Activated CD8-positive, alpha-beta T cell treated with anti-CD3 and anti-CD28 coated beads for 36 hours (primary cell): ENCODE results near the gene DSTN. TPM values are rescaled to one million over a fixed set of nuclear protein-coding genes. Genes with fewer than 3 reads are reported as not detected.

ENCODE experiments used
- ATAC-seq: fragments of 200-7000 bp; cut with Tn5 transposase; one replicate; pipeline ENCODE4 v1.10.0; 2021; ENCODE audit warnings: mild to moderate bottlenecking, moderate library complexity
- CTCF ChIA-PET: fragments of 350-600 bp; sonication (Branson Sonifier 250); formaldehyde crosslinking; loops from one replicate; lab custom pipeline; 2021; ENCODE audit warnings: antibody characterized with exemption; lab: Charles Lee
- POLR2A ChIA-PET: fragments of 350-600 bp; sonication (Branson Sonifier 250); formaldehyde crosslinking; loops from one replicate; lab custom pipeline; 2021; ENCODE audit warnings: antibody characterized with exemption; lab: Charles Lee
- DNase-seq: peaks from one replicate; pipeline ENCODE4 v3.0.0-alpha.2; 2020
- H3K27ac Mint-ChIP-seq: one replicate; pipeline ENCODE4 v1.8.0; 2021; ENCODE audit warnings: mild to moderate bottlenecking, mixed read lengths
- H3K27me3 Mint-ChIP-seq: one replicate; pipeline ENCODE4 v1.8.0; 2021; ENCODE audit warnings: mixed read lengths
- H3K36me3 Mint-ChIP-seq: one replicate; pipeline ENCODE4 v1.8.0; 2021; ENCODE audit warnings: low read depth, mixed read lengths
- H3K4me1 Mint-ChIP-seq: one replicate; pipeline ENCODE4 v1.8.0; 2021; ENCODE audit warnings: low read depth, mixed read lengths
- H3K4me3 Mint-ChIP-seq: one replicate; pipeline ENCODE4 v1.8.0; 2021; ENCODE audit warnings: mild to moderate bottlenecking, moderate library complexity, mixed read lengths
- H3K9me3 Mint-ChIP-seq: one replicate; pipeline ENCODE4 v1.8.0; 2021; ENCODE audit warnings: mixed read lengths
- CTCF ChIP-seq: fragments of 200-600 bp; IDR thresholded peaks from one replicate; pipeline ENCODE4 v1.8.0; 2022; ENCODE audit warnings: antibody characterized with exemption, mild to moderate bottlenecking
- intact Hi-C: fragments of 100-400 bp; cut with micrococcal nuclease; formaldehyde crosslinking; loops from one replicate; pipeline ENCODE4 v1.10.0; 2022
- total RNA-seq, 2 experiments: library from RNA; stranded (reverse); gene quantifications; one replicate each; pipeline ENCODE4 v1.2.3, GENCODE V29; 2021

The DSTN gene
- total RNA-seq, 2 experiments from 2014 or later = 55.5 to 56.4 TPM

GRCh38 chr20:17541996-17542395, 27.9 kb upstream of the DSTN start:
- POLR2A ChIA-PET = interaction anchor here (1.0 kb wide), 1 partner anchor 369 kb away, joined by 3 read pairs; no protein-coding TSS in a partner anchor
- CTCF ChIA-PET = interaction anchor here (1.7 kb wide), 1 partner anchor 58 kb away, joined by 3 read pairs; no protein-coding TSS in a partner anchor
- Mint-ChIP-seq H3K36me3 (no peaks in the 10 kb centered on the region), H3K27me3 (peaks cover 18% of the 10 kb centered on the region), H3K4me1 (peaks cover 5% of the 10 kb centered on the region), H3K4me3 (no peak overlapping the region), H3K9me3 (no peaks in the 10 kb centered on the region), H3K27ac (no peak overlapping the region)
- DNase-seq (no peak), ATAC-seq (no peak)
- intact Hi-C loops = no loop called here
- TF ChIP-seq CTCF = no peak

GRCh38 chr20:17542481-17542880, 27.4 kb upstream of the DSTN start:
- Mint-ChIP-seq H3K4me1 (peaks cover 5% of the 10 kb centered on the region), H3K27me3 (peaks cover 18% of the 10 kb centered on the region), H3K27ac (no peak overlapping the region), H3K9me3 (no peaks in the 10 kb centered on the region), H3K36me3 (no peaks in the 10 kb centered on the region), H3K4me3 (no peak overlapping the region)
- DNase-seq = no peak
- no peak for TF ChIP-seq CTCF
- intact Hi-C loops = no loop called here
- ChIA-PET POLR2A (no interaction called here), CTCF (interaction anchor here (1.7 kb wide), 2 partner anchors 57 to 68 kb away, joined by 3 to 4 read pairs; no protein-coding TSS in a partner anchor)
- ATAC-seq = no peak

- no peak for TF ChIP-seq CTCF
- no peak overlapping the region for H3K27ac Mint-ChIP-seq
- no peak for ATAC-seq
- intact Hi-C loops = no loop called here
- H3K27me3 Mint-ChIP-seq = peaks cover 15% of the 10 kb centered on the region
- no peaks in the 10 kb centered on the region for H3K9me3 Mint-ChIP-seq
- CTCF ChIA-PET = interaction anchor here (0.6 to 2.0 kb wide), 6 partner anchors 10 to 453 kb away, joined by 3 to 6 read pairs (median 3); no protein-coding TSS in a partner anchor
- no peak overlapping the region for H3K4me3 Mint-ChIP-seq
- no peak for DNase-seq
- H3K4me1 Mint-ChIP-seq = peaks cover 5% of the 10 kb centered on the region
- H3K36me3 Mint-ChIP-seq = no peaks in the 10 kb centered on the region
- POLR2A ChIA-PET = no interaction called here
These were observed 26.9 kb upstream of the DSTN start for GRCh38 chr20:17542993-17543412.

GRCh38 chr20:17543531-17544131, 26.2 kb upstream of the DSTN start:
- Mint-ChIP-seq H3K4me1 (peaks cover 2% of the 10 kb centered on the region), H3K9me3 (no peaks in the 10 kb centered on the region), H3K36me3 (no peaks in the 10 kb centered on the region), H3K27ac (no peak overlapping the region), H3K4me3 (no peak overlapping the region), H3K27me3 (peaks cover 12% of the 10 kb centered on the region)
- TF ChIP-seq CTCF = no peak
- POLR2A ChIA-PET = no interaction called here
- ATAC-seq (no peak), DNase-seq (no peak)
- CTCF ChIA-PET = interaction anchor here (0.6 to 2.0 kb wide), 6 partner anchors 11 to 453 kb away, joined by 3 to 6 read pairs (median 3); no protein-coding TSS in a partner anchor
- intact Hi-C loops = no loop called here

GRCh38 chr20:17545127-17545526, 24.7 kb upstream of the DSTN start:
- CTCF ChIA-PET = no interaction called here
- Mint-ChIP-seq H3K4me1 (no peaks in the 10 kb centered on the region), H3K36me3 (no peaks in the 10 kb centered on the region), H3K27me3 (peaks cover 9% of the 10 kb centered on the region), H3K9me3 (no peaks in the 10 kb centered on the region), H3K4me3 (no peak overlapping the region), H3K27ac (no peak overlapping the region)
- TF ChIP-seq CTCF = no peak
- intact Hi-C loops = no loop called here
- no peak for DNase-seq
- no peak for ATAC-seq
- POLR2A ChIA-PET = no interaction called here
